Trophoblast cell (in vitro differentiated cells and primary cell): ENCODE measurements around the gene NTSR1.

Experiments
- DNase-seq, 2 donors: peaks; one replicate each; pipeline ENCODE4 v3.0.0-alpha.2; 2016
- H2AFZ ChIP-seq: 2 replicates; pipeline ENCODE4 v1.6.1; 2013; ENCODE audit warnings: low read length, moderate library complexity, mild to moderate bottlenecking; ENCODE audit not compliant: insufficient read depth, poor library complexity
- H2AK5ac ChIP-seq: 2 replicates; pipeline ENCODE4 v1.6.1; 2013; ENCODE audit warnings: mild to moderate bottlenecking, low read length
- H2BK120ac ChIP-seq: 2 replicates; pipeline ENCODE4 v1.6.1; 2013; ENCODE audit warnings: low read length, mild to moderate bottlenecking, moderate library complexity; ENCODE audit not compliant: insufficient read depth, poor library complexity
- H2BK12ac ChIP-seq: 2 replicates; pipeline ENCODE4 v1.6.1; 2013; ENCODE audit warnings: mild to moderate bottlenecking, low read length, moderate library complexity
- H2BK5ac ChIP-seq: 2 replicates; pipeline ENCODE4 v1.6.1; 2013; ENCODE audit warnings: low read length, low read depth, moderate library complexity, mild to moderate bottlenecking; ENCODE audit not compliant: poor library complexity
- H3K14ac ChIP-seq: 2 replicates; pipeline ENCODE4 v1.6.1; 2013; ENCODE audit warnings: mild to moderate bottlenecking, low read length
- H3K18ac ChIP-seq: 2 replicates; pipeline ENCODE4 v1.6.1; 2013; ENCODE audit warnings: mild to moderate bottlenecking, low read length
- H3K23ac ChIP-seq: 2 replicates; pipeline ENCODE4 v1.6.1; 2013; ENCODE audit warnings: low read length
- H3K27ac ChIP-seq: 2 replicates; pipeline ENCODE4 v1.5.1; 2013; ENCODE audit warnings: low read depth, mild to moderate bottlenecking, inconsistent platforms, low read length, moderate library complexity
- H3K27me3 ChIP-seq: 2 replicates; pipeline ENCODE4 v1.6.1; 2013; ENCODE audit warnings: inconsistent platforms, mild to moderate bottlenecking, low read length, moderate library complexity; ENCODE audit not compliant: insufficient read depth
- H3K36me3 ChIP-seq, 2 experiments: 1 replicate in 1 of 2; 2 replicates in 1 of 2; pipeline ENCODE4 v1.6.1; 2013; ENCODE audit warnings: low read length in 2 of 2, mild to moderate bottlenecking in 2 of 2, moderate library complexity in 1 of 2; ENCODE audit not compliant: insufficient read depth in 2 of 2, control insufficient read depth in 1 of 2
- H3K4ac ChIP-seq: 2 replicates; pipeline ENCODE4 v1.6.1; 2013; ENCODE audit warnings: low read depth, mild to moderate bottlenecking, low read length, moderate library complexity
- H3K4me1 ChIP-seq, 2 experiments: 1 replicate in 1 of 2; 2 replicates in 1 of 2; pipeline ENCODE4 v1.6.1; 2013; ENCODE audit warnings: low read length in 2 of 2, mild to moderate bottlenecking in 2 of 2, moderate library complexity in 1 of 2; ENCODE audit not compliant: insufficient read depth in 2 of 2, control insufficient read depth in 1 of 2
- H3K4me2 ChIP-seq: 2 replicates; pipeline ENCODE4 v1.6.1; 2013; ENCODE audit warnings: inconsistent platforms, mild to moderate bottlenecking, low read length, moderate library complexity
- H3K4me3 ChIP-seq: 2 replicates; pipeline ENCODE4 v1.5.1; 2013; ENCODE audit warnings: mild to moderate bottlenecking, low read depth, low read length, inconsistent platforms
- H3K79me1 ChIP-seq: one replicate; pipeline ENCODE4 v1.6.1; 2013; ENCODE audit warnings: low read length
- H3K79me2 ChIP-seq: 2 replicates; pipeline ENCODE4 v1.6.1; 2013; ENCODE audit warnings: low read length, mild to moderate bottlenecking; ENCODE audit not compliant: control insufficient read depth, insufficient read depth, poor library complexity
- H3K9ac ChIP-seq: 2 replicates; pipeline ENCODE4 v1.6.1; 2013; ENCODE audit warnings: mild to moderate bottlenecking, low read length
- H3K9me3 ChIP-seq: 2 replicates; pipeline ENCODE4 v1.6.1; 2013; ENCODE audit warnings: low read depth, mild to moderate bottlenecking, control low read depth, inconsistent platforms, low read length; ENCODE audit not compliant: insufficient read depth
- H4K12ac ChIP-seq: 2 replicates; pipeline ENCODE4 v1.6.1; 2013; ENCODE audit warnings: low read depth, mild to moderate bottlenecking, low read length, moderate library complexity
- H4K8ac ChIP-seq: 2 replicates; pipeline ENCODE4 v1.6.1; 2013; ENCODE audit warnings: low read depth, mild to moderate bottlenecking, low read length, moderate library complexity
- H4K91ac ChIP-seq: one replicate; pipeline ENCODE4 v1.6.1; 2013; ENCODE audit warnings: low read depth, mild to moderate bottlenecking, low read length, moderate library complexity
- WGBS: extraction: QIAGEN DNeasy Blood & Tissue Kit; methylation state at CpG from one replicate; pipeline ENCODE4 v1.1.7; 2013; ENCODE audit warnings: missing lambda C conversion rate; ENCODE audit not compliant: insufficient read length, insufficient coverage; ENCODE audit errors: extremely low coverage; 5-methylcytosine and 5-hydroxymethylcytosine counted together

NTSR1 gene

DNA sequence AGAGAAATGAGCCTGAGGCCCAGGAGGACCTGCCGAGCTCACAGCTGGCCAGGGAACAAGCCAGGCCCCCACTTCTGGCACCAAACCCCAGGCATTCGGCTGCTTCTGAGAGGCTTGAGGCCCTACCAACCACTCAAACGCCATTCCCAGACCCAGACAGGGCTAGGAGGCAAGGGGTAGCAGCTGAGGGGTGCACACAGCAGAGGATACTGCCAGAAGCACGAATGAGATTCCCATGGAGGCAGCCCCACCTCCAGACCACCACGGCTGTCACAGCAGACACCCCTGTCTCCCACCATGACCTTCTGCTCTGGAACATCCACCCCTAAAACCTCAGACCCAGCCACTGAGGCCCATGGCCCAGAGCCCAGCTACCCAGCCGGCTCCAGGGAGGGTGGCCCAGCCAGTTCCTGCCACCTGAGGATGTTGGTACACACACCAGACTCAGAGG is 36.1 kb downstream of the NTSR1 start:
- Histone ChIP-seq H4K91ac (no peak overlapping the region), H3K9me3 (peaks cover 3% of the 10 kb centered on the region)
- no CpG with 5 or more reads among the region's 6 CpGs for WGBS

GRCh38 chr20:62745279-62745951 is 36.8 kb downstream of the NTSR1 start:
- Histone ChIP-seq H3K4me2 (no peak overlapping the region), H4K8ac (no peak overlapping the region), H3K9me3 (peaks cover 3% of the 10 kb centered on the region), H3K14ac (no peak overlapping the region), H2BK12ac (no peak overlapping the region), H3K4me1 (peaks cover 0 to 4% of the 10 kb centered on the region in 2 experiments), H3K27ac (no peak overlapping the region), H3K27me3 (no peaks in the 10 kb centered on the region), H3K23ac (no peak overlapping the region), H3K18ac (no peak overlapping the region), H3K79me2 (no peaks in the 10 kb centered on the region), H3K9ac (no peak overlapping the region), H2AK5ac (no peak overlapping the region), H3K4ac (no peak overlapping the region), H3K79me1 (no peaks in the 10 kb centered on the region), H2AFZ (no peak overlapping the region), H3K36me3 (no peaks in the 10 kb centered on the region), H2BK5ac (no peak overlapping the region), H3K4me3 (no peak overlapping the region), H2BK120ac (no peak overlapping the region), H4K12ac (no peak overlapping the region), H4K91ac (no peak overlapping the region)
- WGBS, result no CpG with 5 or more reads among the region's 11 CpGs
- DNase-seq, result no peak

More for the DNA sequence above, 36.1 kb downstream of the NTSR1 start:
- no peaks in the 10 kb centered on the region for H3K79me1 ChIP-seq
- H2AK5ac ChIP-seq, result no peak overlapping the region
- H3K23ac ChIP-seq, result no peak overlapping the region
- H3K9ac ChIP-seq, result no peak overlapping the region
- H3K18ac ChIP-seq, result no peak overlapping the region
- H2BK120ac ChIP-seq, result no peak overlapping the region
- H3K79me2 ChIP-seq, result no peaks in the 10 kb centered on the region
- no peak overlapping the region for H2AFZ ChIP-seq
- H2BK12ac ChIP-seq, result no peak overlapping the region
- no peak for DNase-seq
- no peaks in the 10 kb centered on the region for H3K36me3 ChIP-seq
- no peak overlapping the region for H3K27ac ChIP-seq
- H4K12ac ChIP-seq, result no peak overlapping the region
- no peak overlapping the region for H3K14ac ChIP-seq
- no peak overlapping the region for H2BK5ac ChIP-seq
- H3K4me2 ChIP-seq, result no peak overlapping the region
- no peak overlapping the region for H4K8ac ChIP-seq
- no peak overlapping the region for H3K4me3 ChIP-seq
- H3K27me3 ChIP-seq, result no peaks in the 10 kb centered on the region
- no peak overlapping the region for H3K4ac ChIP-seq
- peaks cover 0 to 3% of the 10 kb centered on the region in 2 experiments for H3K4me1 ChIP-seq

DNA sequence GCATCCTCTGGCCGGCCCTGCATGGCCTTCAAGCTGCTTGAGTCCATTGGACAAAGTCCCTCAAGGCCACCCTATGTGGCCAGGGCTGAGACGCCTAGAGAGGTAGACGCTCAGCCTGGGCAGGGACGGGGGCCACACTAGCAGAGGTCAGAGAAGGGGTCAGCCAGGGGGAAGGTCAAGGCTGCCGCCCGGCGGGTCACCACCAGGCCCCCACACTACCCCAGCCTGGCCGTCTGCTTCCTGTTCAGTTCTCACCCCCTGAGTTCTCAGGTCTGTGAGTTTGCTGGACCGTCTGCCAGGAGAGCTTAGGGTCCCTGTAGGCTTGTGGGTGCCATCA is 37.3 kb downstream of the NTSR1 start:
- no peaks in the 10 kb centered on the region for H3K36me3 ChIP-seq
- H2BK12ac ChIP-seq, result no peak overlapping the region
- H4K91ac ChIP-seq, result no peak overlapping the region
- H3K4me3 ChIP-seq, result no peak overlapping the region
- H3K9me3 ChIP-seq, result peaks cover 3% of the 10 kb centered on the region
- H3K79me2 ChIP-seq, result no peaks in the 10 kb centered on the region
- no peaks in the 10 kb centered on the region for H3K27me3 ChIP-seq
- H2BK5ac ChIP-seq, result no peak overlapping the region
- no peak overlapping the region for H3K14ac ChIP-seq
- H3K79me1 ChIP-seq, result no peaks in the 10 kb centered on the region
- no peak overlapping the region for H3K9ac ChIP-seq
- H4K12ac ChIP-seq, result no peak overlapping the region
- H3K23ac ChIP-seq, result no peak overlapping the region
- H4K8ac ChIP-seq, result no peak overlapping the region
- H3K4me1 ChIP-seq, result peaks cover 0 to 4% of the 10 kb centered on the region in 2 experiments
- no peak overlapping the region for H2AFZ ChIP-seq
- H3K27ac ChIP-seq, result no peak overlapping the region
- no peak overlapping the region for H3K4ac ChIP-seq
- no CpG with 5 or more reads among the region's 9 CpGs for WGBS
- H3K18ac ChIP-seq, result no peak overlapping the region
- no peak overlapping the region for H3K4me2 ChIP-seq
- no peak overlapping the region for H2BK120ac ChIP-seq
- no peak overlapping the region for H2AK5ac ChIP-seq
- DNase-seq, result no peak

- H3K18ac ChIP-seq, result no peak overlapping the region
- H3K23ac ChIP-seq, result no peak overlapping the region
- no peaks in the 10 kb centered on the region for H3K79me2 ChIP-seq
- no peak overlapping the region for H3K27ac ChIP-seq
- no peak overlapping the region for H3K4ac ChIP-seq
- H3K9me3 ChIP-seq, result no peaks in the 10 kb centered on the region
- DNase-seq, result no peak
- no peak overlapping the region for H2AK5ac ChIP-seq
- no peak overlapping the region for H2BK12ac ChIP-seq
- H3K27me3 ChIP-seq, result no peaks in the 10 kb centered on the region
- H4K8ac ChIP-seq, result no peak overlapping the region
- no peak overlapping the region for H2AFZ ChIP-seq
- H4K12ac ChIP-seq, result no peak overlapping the region
- no peak overlapping the region for H2BK5ac ChIP-seq
- H4K91ac ChIP-seq, result no peak overlapping the region
- no peak overlapping the region for H2BK120ac ChIP-seq
- H3K4me1 ChIP-seq, result peaks cover 8 to 18% of the 10 kb centered on the region in 2 experiments
- no peak overlapping the region for H3K9ac ChIP-seq
- no CpG with 5 or more reads among the region's 2 CpGs for WGBS
- no peak overlapping the region for H3K4me3 ChIP-seq
- H3K79me1 ChIP-seq, result peaks cover 2% of the 10 kb centered on the region
- H3K36me3 ChIP-seq, result no peaks in the 10 kb centered on the region
- H3K14ac ChIP-seq, result no peak overlapping the region
- no peak overlapping the region for H3K4me2 ChIP-seq
Observed at GRCh38 chr20:62748311-62748710, 39.7 kb downstream of the NTSR1 start.
